Activated CD4-positive, alpha-beta T cell treated with anti-CD3 and anti-CD28 coated beads for 4 hours (primary cell): ENCODE data around the gene CREB5.

Experiments
- DNase-seq, 2 donors: peaks; one replicate each; pipeline ENCODE4 v3.0.0-alpha.2; 2020

Gene CREB5

DNA sequence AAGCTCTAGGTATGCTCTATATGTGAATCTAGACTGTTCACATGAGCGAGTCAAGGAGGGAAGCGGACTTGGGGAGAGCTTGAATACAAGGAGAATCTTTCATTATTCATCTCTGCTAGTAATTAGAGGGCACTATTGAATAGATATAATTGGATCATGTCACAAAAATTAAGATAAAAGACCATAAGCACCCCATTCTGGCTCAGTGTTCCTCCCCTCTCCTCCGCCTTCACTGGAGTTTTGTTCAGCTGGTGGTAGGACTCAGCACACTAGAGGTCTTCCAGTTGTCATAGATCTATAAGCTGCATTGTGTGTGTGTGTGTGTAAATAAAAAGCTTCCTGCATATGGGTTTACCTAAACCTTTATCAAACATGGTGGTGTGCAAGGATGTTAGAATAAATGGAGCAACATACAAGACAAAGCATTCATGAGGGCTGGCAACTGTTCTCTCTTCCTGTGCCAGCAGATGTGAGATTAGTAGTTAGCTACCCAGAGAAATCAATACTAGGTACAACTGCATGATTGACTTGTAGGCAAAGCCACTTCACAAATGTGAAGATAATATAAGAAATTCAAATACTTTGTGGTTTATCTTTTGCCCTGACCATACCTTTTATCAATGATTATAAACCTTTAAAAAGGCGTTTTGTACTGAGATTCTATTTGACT lies 142.6 kb downstream of the CREB5 start:
- no peak for DNase-seq

DNA sequence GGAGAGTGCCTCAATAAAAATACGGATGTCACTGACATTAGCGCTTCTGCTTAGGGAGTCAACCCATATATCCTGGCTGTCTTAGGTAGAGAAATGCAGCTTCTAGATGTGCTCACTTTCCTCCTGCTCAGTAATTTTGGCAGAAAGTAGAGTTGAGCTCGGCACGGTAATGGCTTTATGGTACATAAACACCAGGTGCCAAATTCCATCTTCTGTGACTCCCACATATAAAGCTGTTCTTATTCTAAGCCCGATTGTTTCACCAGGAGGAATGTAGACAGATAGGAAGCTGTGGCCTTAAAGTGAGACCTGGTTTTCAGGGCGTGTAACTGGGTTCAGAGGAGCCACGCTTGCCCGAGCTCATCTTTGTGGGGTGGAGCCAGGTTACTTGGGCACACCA lies 143.7 kb downstream of the CREB5 start:
- DNase-seq, result no peak

DNA sequence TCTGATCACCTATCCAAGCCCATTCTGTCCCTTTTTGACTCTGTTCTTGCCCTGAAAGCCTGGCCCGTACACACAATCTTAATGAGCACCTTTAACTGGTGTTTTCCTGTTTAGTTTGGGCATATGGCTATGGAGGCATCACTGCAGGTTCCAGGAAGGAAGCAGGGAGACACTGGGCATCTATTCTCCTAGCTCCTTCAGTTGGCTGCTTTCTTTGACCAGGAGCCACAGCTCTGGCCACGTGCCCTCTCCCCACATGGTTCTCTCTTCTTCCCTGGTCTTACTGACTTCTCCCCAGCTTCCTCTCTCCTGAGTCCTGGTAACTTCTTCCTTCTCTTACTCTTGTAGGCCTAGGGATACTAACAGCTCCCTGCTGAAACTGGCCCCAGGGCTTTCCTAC lies 144.4 kb downstream of the CREB5 start:
- DNase-seq, result no peak

DNA sequence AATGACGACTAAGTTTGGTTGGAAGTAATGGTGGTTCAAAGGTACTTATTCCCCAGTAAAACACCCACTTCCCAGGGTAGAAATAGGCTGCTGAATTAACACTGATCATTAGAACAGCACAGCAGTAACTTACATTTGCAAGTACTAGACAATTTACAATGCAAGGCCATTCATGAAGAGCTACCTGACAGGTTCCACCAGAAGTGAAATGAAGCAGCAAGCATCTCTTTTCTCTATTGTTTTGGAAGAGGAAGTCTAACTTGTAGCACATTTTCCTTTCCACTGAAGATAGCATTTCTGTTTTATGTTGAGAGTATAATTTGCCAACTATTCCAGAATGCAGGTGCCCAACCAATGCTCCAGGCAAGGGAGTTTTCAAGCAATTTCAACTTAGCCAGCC lies 145.9 kb downstream of the CREB5 start:
- DNase-seq, result no peak

DNA sequence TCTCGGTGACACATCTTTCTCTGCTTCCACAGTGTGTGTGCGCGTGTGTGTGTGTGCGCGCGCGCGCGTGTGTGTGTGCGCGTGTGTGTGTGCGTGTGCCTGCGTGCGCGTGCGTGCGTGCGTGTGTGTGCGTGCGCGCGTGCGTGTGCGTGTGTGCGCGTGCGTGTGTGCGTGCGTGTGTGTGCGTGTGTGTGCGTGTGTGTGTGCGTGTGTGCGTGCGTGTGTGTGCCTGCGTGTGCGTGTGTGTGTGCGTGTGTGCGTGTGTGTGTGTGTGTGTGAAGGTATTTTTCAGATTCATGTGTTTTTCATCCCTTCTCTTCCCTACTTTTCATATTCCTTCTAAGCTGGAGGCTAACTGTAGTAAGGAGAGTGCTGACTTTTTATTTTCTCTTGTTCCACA lies 148.4 kb downstream of the CREB5 start:
- DNase-seq, result no peak

DNA sequence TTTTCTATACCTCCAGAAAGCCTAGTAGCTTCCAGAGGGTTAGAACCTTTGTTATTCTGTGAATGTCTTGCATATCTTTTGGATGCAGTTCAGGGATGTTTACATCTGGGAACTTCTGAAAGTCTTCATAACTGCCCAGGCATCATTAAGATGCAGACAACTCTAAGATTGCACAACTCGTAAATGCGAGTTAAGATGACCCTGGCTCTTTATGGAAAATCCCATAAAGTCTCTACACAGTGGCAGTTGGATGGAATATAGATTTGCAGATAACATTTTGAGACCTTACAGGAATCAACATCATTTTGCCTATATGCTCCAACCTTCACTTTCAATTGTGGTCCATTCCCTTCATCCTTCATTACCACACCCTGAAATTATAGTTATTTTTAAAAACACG lies 151.7 kb downstream of the CREB5 start:
- DNase-seq, result no peak

DNA sequence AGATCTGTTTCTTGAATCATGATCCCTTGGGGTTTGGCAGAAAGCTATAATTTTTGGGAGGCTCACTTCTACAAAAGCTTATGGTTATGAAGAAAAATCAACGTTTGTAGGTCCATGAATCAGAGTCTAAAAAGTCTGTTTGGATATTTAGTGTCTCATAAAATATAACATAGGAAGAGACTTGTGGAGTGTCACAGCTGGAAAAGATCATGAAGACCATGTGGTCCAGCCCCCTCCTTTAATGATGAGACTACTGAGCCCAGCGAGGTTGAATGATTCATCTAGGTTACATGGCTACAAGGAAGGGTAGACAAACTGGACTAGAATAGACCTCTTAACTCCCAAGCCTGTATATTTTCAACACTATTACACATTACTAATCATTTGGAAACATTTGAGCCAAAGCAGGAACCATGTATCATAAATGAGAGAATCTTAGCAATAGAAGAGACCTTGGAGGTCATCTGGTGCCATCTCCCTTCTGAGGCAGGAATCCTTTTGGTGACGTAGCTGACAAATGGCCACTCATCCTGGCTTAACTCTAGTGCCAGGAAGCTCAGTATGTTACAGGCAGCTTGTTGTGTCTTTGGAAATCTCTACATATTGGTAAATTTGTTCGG lies 152.5 kb downstream of the CREB5 start:
- DNase-seq, result no peak

DNA sequence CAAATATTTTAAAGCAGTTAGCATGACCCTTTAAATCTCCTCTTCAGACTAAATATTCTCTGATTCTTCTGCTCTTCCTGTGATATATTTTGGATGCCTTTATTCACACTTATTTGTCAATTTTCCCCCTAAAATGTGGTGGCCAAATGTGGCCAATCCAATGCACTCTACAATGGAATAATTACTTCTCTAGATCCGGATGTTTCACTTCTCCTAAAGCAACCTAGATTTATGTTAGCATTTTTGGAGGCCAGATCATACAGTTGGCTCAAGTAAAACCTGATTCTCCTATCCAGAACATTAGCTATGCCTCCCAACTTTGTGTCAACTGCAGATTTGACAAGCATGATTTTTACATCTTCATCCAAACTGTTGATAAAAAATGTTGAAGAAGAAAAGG lies 153.7 kb downstream of the CREB5 start:
- DNase-seq, result no peak

DNA sequence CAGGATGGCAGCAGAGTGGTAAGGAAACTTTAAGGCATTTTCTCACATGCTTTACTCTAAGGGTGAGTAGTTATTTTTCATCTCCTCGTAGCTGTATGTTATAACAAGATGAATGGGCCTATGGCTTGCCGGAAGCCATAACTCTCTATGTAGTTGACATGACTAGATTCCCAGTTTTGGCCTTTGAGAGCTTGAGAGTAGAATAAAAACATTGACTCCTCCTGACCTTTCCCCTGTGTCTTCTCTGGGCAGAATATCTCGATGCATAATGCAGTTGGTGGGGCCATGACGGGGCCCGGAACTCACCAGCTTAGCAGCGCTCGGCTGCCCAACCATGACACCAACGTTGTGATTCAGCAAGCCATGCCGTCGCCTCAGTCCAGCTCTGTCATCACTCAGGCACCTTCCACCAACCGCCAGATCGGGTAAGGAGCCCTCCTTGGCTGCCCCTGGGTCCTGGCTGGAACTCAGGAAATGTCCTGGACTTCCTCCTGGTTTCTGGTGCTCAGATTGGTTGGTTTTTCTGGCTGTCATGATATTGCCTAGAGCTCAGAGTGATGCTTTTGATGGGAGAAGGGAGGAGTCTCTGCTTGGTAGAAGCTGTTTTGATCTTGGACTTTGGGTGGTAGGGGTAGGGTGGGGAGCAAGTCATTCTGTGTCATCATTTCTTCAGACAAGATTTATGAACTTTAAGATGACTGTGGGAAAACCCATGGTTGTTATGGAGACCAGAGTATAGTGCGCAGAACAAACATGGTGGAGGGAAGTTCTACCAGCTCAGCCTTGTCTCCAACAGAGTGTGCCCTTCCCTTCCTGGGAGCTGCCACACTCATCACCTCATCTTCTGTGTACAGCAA lies 158.0 kb downstream of the CREB5 start:
- DNase-seq, result no peak

DNA sequence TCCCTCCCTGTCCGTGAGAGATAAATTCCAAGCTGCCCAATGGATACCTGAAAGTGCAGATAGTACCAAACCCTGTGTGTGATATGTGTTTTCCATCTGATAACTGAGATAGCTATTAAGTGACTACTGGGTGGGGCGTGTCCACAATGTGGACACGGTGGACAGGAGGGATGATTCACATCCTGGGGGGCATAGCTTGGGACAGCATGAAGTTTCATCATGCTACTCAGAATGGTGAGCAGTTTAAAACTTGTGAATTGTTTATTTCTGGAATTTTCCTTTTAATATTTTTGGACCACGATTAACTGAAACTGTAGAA lies 158.6 kb downstream of the CREB5 start:
- no peak for DNase-seq

DNA sequence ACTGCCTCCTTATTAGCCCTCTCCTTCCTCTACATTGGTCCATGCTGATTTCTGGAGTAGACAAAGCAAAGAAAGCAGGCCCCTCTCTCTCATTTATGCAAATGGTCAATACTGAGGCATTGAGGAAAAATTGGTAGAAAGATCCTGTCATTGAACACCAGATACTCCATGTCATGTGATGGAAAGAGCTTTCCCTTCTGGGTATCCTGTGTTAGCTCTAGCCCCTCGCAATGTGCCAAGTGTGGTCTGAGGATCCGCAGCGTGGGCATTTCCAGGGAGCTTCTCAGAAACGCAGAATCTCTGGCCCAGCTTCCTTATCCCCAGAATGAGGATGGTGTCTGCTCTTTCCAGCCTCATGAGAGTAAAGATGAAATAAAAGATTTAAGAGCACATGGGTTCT lies 159.1 kb downstream of the CREB5 start:
- DNase-seq, result no peak

DNA sequence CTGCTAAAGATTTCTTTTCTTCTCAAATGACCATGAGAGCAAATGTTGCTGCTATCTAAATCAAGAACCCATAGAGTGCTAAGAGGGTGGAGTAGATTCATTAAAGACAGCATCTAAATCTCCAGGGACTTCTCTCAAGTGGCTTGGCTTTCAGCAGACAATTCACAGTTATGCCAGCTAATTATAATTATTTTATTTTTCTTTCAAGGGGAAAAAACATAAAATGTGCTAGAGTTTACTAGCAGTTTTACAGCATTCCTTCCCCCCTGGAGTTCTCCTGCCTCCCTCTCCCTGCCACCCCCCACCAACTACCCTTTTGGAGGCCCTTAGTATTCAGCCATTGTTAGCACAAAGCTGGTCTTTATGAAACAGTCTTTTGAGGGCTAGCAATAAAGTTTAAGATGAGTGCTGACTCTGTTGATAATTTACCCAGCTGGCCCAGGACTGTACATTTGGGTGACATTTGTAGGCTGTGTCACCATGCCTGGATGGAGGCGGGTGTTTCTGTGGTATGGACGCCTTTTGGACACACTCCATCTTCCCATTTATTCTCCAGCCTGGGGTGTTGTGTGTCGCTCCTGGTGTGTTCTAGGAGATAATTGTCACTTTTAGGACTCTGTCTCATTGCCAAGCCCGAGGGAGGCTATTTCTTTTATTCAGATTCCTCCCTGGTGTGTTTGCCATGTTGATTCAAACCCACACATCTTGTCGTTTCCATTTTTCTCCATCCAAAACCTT lies 160.2 kb downstream of the CREB5 start:
- no peak for DNase-seq

DNA sequence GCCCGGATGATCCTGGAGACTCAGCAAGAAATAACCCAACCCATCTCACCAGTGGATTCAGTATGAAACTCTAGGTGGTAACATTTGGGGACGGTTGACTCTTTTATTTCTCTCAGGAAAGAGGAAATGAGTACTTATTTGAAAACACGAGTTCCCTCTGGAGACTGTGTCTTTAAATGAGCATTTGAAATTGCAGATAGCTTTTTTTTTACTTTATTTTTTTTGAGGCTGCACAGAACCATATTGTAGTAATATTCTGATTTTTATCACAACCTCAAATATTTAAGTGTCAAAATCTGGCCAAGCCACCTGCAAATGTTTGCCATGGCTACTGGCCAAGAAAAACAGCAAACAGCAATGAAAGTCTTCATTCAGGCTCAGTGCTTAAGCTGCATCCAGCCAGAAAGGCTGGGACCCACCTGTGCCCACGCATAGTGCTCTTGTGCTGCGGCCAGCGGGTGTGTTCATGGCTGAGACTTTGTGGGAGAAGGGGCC lies 160.8 kb downstream of the CREB5 start:
- no peak for DNase-seq

DNA sequence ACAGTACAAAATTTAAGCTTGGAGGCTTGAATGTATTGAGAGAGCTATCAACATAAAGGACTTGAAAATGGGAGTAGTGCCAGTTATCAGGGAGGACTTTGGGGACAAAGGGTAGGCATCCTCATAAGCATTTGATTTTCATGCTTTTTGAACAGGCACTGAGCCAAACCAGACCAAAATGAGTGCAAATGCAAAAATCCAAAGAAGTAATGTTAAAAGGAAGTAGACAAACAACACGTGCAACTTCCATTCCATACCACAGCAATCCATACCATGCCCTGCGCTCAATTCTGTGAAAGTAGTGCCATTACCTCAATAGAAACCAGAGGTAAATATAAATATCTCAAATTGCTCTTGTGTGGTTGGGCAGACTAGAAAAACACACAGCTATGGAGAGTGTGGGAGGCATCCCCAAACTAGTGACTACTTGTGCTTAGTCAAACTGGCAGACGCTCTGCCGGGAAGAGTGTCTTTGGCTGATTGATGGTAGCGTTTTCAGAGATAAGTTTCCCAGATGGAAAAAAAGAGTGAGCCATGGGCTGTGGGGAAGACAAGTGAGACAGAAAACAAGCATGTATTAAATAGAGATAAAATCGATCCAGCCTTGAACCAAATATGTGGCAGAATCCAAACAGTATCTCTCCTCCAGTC lies 161.5 kb downstream of the CREB5 start:
- no peak for DNase-seq

DNA sequence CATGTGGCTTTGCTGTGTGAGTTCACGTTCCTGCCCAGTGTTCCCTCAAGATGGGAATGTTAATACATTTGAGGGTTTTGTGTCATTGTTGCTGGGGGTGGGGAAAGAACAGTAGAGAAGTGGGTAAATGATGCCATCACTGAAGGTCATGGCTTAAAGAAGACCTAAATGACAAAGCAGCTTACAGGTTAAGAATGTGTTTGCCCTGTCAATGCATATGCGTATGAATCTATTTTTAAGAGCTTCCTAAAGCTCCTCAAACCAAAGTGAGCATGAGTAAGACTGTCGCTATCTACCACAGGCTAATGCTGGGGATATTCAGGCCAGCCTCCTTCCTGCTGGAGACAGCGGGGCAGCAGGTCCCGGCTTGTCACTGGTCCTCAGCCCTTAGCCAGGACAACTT lies 162.9 kb downstream of the CREB5 start:
- no peak for DNase-seq

DNA sequence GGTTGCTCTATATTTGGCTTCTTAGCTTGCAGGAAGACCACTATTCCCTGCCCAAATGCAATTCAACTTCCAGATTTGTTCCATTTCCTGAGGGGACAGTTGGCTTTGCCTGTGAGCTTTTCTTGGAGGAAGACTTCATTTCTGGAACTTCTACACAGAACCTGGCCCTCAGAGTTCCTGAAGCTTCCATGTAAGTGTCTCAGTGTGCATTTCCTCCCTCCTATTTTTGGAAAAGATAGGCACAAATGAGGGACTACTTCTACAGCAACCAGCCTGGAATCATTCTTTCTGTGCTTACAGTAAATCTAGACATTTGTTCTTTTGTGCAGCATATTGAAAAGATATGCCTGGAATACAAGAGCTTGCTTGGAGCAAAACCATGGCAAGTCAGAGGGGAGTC lies 164.3 kb downstream of the CREB5 start:
- DNase-seq, result no peak

DNA sequence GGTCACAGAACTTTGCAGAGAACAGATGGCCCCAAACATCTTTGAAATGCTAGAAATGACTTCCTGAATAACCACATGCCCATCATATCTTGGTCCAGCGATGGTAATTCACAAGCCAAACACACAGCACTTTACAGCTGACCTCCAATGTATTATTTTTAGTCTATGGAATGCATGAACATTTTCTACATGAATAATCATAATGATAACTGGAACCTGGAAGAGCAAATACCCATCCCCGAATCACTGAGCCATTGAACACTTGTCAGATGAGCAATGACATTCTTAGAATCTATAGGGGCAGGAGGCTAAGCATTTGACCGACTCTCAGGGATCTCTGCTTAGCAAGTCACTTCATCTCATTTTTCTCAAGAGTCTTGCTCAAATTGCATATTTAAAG lies 167.3 kb downstream of the CREB5 start:
- no peak for DNase-seq

DNA sequence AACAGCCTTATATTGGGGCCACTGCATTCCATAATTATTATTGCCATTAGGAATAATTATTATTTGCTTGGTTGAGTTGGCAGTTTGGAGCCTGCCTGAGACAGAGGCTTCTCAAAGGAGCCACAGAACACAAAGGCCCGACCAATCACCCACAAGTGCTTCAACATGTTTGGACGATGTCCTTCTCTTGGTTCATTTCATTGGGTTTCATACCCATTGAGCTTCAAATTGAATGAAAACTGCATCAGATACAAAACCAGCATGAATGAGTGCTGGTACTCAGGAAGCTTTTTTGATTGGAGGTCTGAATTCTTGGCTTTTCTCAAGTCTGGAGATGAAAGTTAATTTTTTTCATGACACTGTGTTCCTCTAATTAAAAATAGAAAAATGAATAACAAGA lies 168.3 kb downstream of the CREB5 start:
- DNase-seq, result no peak

DNA sequence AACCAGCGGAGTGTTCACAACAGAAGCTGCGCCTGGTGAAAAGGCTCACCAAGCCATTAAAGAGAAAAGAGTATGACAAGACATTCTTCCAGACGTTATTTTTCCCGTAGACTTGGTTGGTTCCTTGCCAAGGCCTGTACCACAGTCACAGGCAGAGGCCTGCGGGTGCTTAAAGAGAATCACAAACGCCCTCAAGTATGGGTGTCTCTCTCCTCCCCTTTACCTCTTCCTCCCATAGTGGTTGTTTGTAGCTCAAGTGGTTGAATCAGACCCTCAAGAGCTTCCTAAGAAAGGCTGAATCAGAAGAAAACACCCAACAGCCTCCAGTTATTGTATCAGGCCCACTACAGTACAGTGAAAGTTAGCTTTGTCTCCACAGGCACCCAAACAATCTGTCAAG lies 169.0 kb downstream of the CREB5 start:
- DNase-seq, result no peak

DNA sequence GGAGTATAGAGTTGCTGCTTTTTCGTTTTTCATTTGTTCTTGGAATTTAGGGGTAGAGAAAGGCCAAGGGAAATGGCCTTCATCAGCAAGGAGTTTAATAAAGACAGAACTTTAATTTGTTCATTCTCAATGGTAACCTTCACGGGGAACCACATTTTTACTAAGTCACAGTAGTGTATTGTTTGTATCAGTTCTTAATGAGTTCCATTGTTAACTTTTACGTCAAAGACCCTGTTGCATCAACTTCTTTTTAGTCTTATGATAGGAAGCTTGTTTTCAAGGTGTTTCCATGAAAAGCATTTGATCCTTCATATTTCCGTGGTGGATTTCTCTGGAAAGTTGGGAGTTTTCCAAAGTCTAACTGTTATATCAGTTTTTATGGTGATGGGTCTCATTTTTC lies 169.9 kb downstream of the CREB5 start:
- no peak for DNase-seq

DNA sequence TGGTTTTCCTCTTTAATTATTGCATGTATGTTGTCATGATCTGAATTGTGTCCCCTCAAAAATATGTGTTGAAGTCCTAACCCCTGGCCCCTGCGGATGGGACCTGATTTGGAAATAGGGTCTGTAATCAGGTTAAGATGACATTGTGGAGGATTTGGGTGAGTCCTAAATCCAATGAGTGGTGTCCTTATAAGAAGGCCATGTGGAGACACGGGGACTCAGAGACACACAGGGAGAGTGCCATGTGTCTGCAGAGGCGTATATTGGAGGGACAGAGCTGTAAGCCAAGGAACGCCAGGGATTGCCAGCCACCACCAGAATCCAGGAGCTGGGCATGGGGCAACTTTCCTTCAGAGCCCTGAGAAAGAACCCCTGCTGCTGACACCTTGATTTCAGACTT lies 171.9 kb downstream of the CREB5 start:
- DNase-seq, result no peak

DNA sequence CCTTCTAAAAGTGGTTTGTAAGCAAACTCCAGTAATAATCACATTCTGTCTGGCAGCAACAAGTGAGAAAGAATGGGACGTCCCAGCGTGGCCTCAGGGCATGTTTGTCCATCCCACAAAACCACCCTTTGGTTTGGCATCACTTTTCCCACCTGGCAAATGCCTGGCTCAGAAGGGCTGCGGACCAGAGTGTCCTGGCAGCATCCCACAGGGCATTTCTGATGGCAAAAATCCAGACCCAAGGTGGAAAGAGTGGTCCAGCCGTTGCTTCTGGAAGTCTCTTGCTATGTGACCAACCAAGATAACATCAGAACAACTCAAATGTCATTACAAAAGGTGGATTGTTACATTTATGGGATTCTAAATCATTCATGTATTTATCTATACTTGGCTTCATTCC lies 174.4 kb downstream of the CREB5 start:
- DNase-seq, result no peak

DNA sequence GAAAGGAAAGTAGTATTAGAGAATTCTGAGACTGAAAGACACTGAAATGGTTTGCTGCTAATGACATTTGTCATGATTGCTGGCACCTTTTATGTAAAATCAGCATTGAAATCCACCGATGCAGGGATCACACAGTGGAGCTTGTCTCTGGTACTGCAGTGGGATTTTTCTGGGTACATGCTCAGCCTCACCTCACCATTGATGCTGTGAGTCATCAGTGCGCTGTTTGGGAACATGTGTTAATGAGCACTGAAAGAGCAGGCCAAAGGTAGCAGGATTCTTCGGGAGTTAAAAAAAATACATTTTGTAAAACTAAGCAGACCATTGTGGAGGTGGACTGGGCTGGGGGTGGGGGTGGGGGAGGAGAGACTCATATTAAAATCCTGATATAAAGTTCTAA lies 174.9 kb downstream of the CREB5 start:
- DNase-seq, result no peak
